AG09309 (cell line): ENCODE results near the gene TMEM187.

Experiments
- DNase-seq: peaks from one replicate; pipeline ENCODE4 v3.0.0-alpha.2; 2010; ENCODE audit warnings: low read depth
- H3K4me3 ChIP-seq: 2 replicates; pipeline ENCODE4 v1.5.1; 2011; ENCODE audit warnings: mild to moderate bottlenecking, low read depth, low read length, moderate library complexity; ENCODE audit not compliant: control insufficient read depth
- TF ChIP-seq, protein P1 (sequence below): IDR thresholded peaks from 2 replicates; pipeline ENCODE4 v1.5.1; 2011; ENCODE audit warnings: mild to moderate bottlenecking, low read depth, low read length, inconsistent platforms; ENCODE audit not compliant: insufficient read depth, control insufficient read depth; ENCODE audit errors: missing control alignments

The TMEM187 gene

DNA sequence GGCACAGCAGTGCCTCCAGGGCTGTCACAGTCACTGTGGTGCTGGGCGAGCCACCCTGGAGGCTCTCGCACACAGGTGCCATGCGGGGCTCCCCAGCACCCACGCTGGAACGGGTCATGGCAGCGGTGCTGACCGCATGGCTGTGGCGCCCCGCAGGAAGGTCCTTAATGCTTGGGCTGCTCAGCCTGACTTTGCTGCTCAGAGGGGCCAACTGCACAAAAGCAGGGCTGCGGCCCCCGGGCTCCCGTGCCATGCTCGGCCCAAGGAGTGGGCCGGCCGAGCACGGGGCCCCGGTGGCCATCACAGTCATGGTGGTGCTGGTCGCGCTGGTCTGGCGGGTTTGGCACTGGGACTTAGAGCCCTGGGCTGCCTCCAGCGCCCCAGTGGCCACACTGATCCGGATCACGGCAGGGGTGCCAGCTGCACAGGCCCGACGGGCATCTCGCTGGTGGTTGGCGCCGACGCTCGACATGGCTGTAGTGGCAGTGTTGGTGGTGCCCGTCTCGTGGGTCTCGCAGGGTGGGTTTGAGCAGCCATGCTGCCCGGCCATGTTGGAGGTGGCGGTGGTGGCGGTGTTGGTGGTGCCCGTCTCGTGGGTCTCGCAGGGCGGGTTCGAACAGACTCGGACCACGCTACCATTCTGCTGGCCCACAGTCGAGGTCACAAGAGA, 17.9 kb upstream of the TMEM187 start:
- TF ChIP-seq, protein P1, sequence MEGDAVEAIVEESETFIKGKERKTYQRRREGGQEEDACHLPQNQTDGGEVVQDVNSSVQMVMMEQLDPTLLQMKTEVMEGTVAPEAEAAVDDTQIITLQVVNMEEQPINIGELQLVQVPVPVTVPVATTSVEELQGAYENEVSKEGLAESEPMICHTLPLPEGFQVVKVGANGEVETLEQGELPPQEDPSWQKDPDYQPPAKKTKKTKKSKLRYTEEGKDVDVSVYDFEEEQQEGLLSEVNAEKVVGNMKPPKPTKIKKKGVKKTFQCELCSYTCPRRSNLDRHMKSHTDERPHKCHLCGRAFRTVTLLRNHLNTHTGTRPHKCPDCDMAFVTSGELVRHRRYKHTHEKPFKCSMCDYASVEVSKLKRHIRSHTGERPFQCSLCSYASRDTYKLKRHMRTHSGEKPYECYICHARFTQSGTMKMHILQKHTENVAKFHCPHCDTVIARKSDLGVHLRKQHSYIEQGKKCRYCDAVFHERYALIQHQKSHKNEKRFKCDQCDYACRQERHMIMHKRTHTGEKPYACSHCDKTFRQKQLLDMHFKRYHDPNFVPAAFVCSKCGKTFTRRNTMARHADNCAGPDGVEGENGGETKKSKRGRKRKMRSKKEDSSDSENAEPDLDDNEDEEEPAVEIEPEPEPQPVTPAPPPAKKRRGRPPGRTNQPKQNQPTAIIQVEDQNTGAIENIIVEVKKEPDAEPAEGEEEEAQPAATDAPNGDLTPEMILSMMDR = no peak
- no peak for DNase-seq
- no peak overlapping the region for H3K4me3 ChIP-seq

DNA sequence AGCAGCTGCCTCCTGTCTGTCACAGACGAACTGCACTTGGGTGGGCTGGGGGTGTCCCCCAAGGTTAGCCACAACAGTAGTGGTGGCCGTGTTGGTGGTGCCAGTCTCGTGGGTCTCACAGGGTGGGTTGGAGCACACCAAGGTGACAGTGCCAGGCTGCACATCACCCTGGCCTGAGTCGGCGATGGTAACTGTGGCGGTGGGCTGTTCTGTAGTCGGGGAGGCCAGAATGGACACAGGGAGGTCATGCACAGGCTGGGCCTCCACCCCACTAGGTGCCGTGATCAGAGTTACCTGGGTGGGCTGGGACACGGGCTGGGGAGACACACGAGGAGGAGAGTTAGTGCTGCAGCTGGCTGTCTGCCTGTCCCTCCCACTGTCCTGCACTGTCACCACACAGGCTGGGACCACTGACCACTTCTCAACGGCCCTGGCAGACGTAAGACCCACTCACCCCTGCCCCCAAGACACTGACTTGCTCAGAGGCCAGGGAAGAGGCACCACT, 17.3 kb upstream of the TMEM187 start:
- DNase-seq = no peak
- H3K4me3 ChIP-seq = no peak overlapping the region
- TF ChIP-seq, protein P1 = no peak

- no peak for DNase-seq
- TF ChIP-seq, protein P1 = no peak
- H3K4me3 ChIP-seq = no peak overlapping the region
Observed at GRCh38 chrX:153956044-153956907, 16.3 kb upstream of the TMEM187 start.

GRCh38 chrX:153957224-153957623, 15.3 kb upstream of the TMEM187 start:
- no peak overlapping the region for H3K4me3 ChIP-seq
- TF ChIP-seq, protein P1 = no peak
- no peak for DNase-seq

- DNase-seq = no peak
- H3K4me3 ChIP-seq = no peak overlapping the region
- TF ChIP-seq, protein P1 = no peak
Observed at GRCh38 chrX:153958605-153959004, 13.9 kb upstream of the TMEM187 start.

GRCh38 chrX:153959649-153960048, 12.9 kb upstream of the TMEM187 start:
- no peak for DNase-seq
- TF ChIP-seq, protein P1 = no peak
- H3K4me3 ChIP-seq = no peak overlapping the region
